Measurements from ENCODE around the gene COP1. TPM values are rescaled to one million over a fixed set of nuclear protein-coding genes. Genes with fewer than 3 reads are reported as not detected.
A peak's percentile ranks its signal among the peaks of the same experiment; 100 is the strongest.

The COP1 gene
- total and polyA plus RNA-seq, 2 of the 13 experiments (the other 11 are each of a cell fraction or from before 2014, with no cell fraction given): 20.5 to 51.3 TPM

- Histone ChIP-seq H3K27ac (ENCODE audit: extremely low read length, insufficient read depth, low read length) (no peak overlapping the region), H3K9me3 (ENCODE audit: low read length) (no peaks in the 10 kb centered on the region), H3K9ac (ENCODE audit: insufficient read depth, low read depth, low read length) (no peak overlapping the region), H3K36me3 (replicated peaks in 1 of 2; ENCODE audit: control insufficient read depth in 1 of 2, insufficient read depth in 2 of 2, low read length in 2 of 2) (no peaks in the 10 kb centered on the region), H3K27me3 (ENCODE audit: control insufficient read depth in 1 of 2, insufficient read depth in 2 of 2, low read length in 2 of 2) (no peaks in the 10 kb centered on the region), H3K4me1 (ENCODE audit: insufficient read depth, low read length) (peaks cover 13% of the 10 kb centered on the region), H3K79me2 (ENCODE audit: insufficient read depth, low read length) (no peaks in the 10 kb centered on the region), H4K20me1 (ENCODE audit: insufficient read depth, low read length) (no peaks in the 10 kb centered on the region), H3K4me2 (ENCODE audit: low read depth, low read length) (peak overlapping the region; percentile 19; the same call in 1 of the 2 replicates), H3K4me3 (replicated peaks in 1 of 3; ENCODE audit: insufficient read depth in 1 of 3, low read depth in 2 of 3, low read length in 3 of 3) (no peak overlapping the region; a peak in 1 of 6 replicates), H2AFZ (ENCODE audit: low read length) (no peak overlapping the region)
- no peak for FAIRE-seq
- POLR2A ChIA-PET: interaction anchor here (1.9 kb wide), 1 partner anchor 18 kb away, joined by 7 read pairs; no protein-coding TSS in a partner anchor
- TF ChIP-seq HMGXB4 (CRISPR knock-in tag; IDR thresholded peaks at IDR 0.05; ENCODE audit: borderline replicate concordance in 1 of 2, low read depth in 1 of 2): no peak
- no peak for TF ChIP-seq ZSCAN20 (CRISPR knock-in tag; IDR thresholded peaks at IDR 0.05; ENCODE audit: borderline replicate concordance)
- TF ChIP-seq ZSCAN21 (CRISPR knock-in tag; IDR thresholded peaks at IDR 0.05; ENCODE audit: borderline replicate concordance): no peak
- TF ChIP-seq ZNF224 (CRISPR knock-in tag; IDR thresholded peaks at IDR 0.05): no peak
- 0 out of 2 replicates have a peak, but pooled peaks have one; percentile 10 for TF ChIP-seq HNF4A (CRISPR knock-in tag; IDR thresholded peaks at IDR 0.05)
- no peak for TF ChIP-seq ZGPAT (CRISPR knock-in tag; IDR thresholded peaks at IDR 0.05)
- no peak for TF ChIP-seq ZNF17 (CRISPR knock-in tag; IDR thresholded peaks at IDR 0.05)
- TF ChIP-seq MED13 (CRISPR knock-in tag; IDR thresholded peaks at IDR 0.05): no peak
- TF ChIP-seq ZNF644 (CRISPR knock-in tag; IDR thresholded peaks at IDR 0.05; ENCODE audit: low read depth): peak; percentile 18; the same call in 1 of the 2 replicates
- no peak for TF ChIP-seq ZNF660 (CRISPR knock-in tag; IDR thresholded peaks at IDR 0.05; ENCODE audit: borderline replicate concordance, low read depth)
- TF ChIP-seq ZNF629 (CRISPR knock-in tag; conservative IDR thresholded peaks at IDR 0.05): peak; percentile 26; the same call in 1 of the 2 replicates
- no peak for TF ChIP-seq ZNF543 (CRISPR knock-in tag; IDR thresholded peaks at IDR 0.05)
- no peak for TF ChIP-seq RAD21 (CRISPR knock-in tag; IDR thresholded peaks at IDR 0.05)
- intact Hi-C loops (cut with micrococcal nuclease; ENCODE audit: unreplicated experiment): no loop called here
- DNase-seq (ENCODE audit: low spot score): peak; percentile 24
- in situ Hi-C loops (cut with HindIII; ENCODE audit: extremely low pct_ligation_motif_present, low pct_unique_long_range_greater_than_20kb): no loop called here
- CTCF ChIA-PET (ENCODE audit: low intra/inter-chr PET ratio, low total read pairs): no interaction called here
- no TSS peak for BruUV-seq (replicated peaks)
- WGBS (ENCODE audit: low lambda C conversion rate): 12% methylated on average over 2 of the region's 2 CpGs
- ATAC-seq: peak; percentile 50
Measured at GRCh38 chr1:176225911-176226310, 18.8 kb upstream of the COP1 start.

Measured in HepG2 (cell line).